Measurements from ENCODE around the gene SLFN14. TPM values are rescaled to one million over a fixed set of nuclear protein-coding genes. Genes with fewer than 3 reads are reported as not detected.
"Not testable (repeated sequence)": the region's sequence is repeated elsewhere in the genome, so short reads cannot be mapped to it uniquely, and the experiment has no call there.

The SLFN14 gene
- total RNA-seq, 1 donor from 2014 or later: not detected

DNA sequence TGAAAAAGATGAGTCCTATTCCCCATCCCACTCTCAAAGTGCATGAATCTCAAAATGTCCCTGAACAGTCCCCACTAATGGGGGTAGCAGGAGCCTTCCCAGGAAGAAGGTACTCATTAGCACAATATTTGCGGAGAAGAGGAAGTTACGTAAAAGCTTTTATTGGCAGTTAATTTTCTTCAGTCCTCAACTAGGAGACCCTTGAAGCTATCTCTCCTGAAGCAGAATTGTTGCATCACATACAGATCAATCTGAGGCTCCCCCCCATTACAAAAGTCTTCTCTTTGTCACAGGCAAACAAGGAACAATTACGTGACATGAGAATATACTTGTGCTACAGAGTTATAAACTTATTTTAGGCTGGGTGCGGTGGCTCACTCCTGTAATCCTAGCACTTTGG, 37.3 kb downstream of the SLFN14 start:
- no peak for DNase-seq (ENCODE audit: low read depth)

DNA sequence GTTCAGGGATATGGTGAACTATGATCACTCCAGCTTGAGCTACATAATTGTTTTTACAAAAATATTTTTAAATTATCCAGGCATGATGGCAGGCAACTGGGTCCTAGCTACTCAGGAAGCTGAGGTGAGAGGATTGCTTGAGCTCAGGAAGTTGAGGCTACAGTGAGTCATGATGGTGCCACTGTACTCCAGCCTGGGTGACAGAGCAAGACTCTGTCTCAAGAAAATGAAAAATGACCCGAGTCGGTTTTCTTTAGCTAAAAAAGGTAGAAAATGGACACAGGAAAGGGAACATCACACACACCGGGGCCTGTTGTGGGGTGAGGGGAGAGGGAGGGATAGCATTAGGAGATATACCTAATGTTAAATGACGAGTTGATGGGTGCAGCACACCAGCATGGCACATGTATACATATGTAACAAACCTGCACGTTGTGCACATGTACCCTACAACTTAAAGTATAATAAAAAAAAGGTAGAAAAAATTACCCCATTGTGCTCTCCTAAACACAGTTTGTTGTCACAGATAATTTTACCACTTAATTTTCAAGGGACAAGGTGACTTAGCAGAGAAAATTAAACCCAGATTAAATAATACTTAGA, 38.9 kb downstream of the SLFN14 start:
- not testable (repeated sequence) for DNase-seq (ENCODE audit: low read depth)

DNA sequence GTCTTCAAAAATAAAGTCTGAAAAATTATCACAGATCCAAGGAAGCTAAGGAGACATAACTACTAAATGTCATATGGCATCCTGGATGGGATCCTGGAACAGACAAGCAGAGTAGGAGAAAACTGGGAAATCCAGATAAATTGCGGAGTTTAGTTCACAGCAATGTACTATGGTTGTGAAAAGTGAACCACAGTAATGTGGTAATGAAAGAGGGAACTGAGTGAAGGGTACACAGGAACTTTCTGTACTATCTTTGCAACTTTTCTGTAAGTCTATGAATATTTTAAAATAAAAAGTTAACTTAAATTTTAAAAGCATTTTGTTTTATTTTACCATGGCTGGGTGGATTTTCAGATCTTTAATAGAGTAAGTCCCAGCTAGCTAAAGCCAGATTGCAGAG, 39.5 kb downstream of the SLFN14 start:
- DNase-seq (ENCODE audit: low read depth): no peak

- no peak for DNase-seq (ENCODE audit: low read depth)
Measured at GRCh38 chr17:35519906-35520442, 40.6 kb downstream of the SLFN14 start.

- no peak for DNase-seq (ENCODE audit: low read depth)
Measured at GRCh38 chr17:35519439-35519838, 41.2 kb downstream of the SLFN14 start.

GRCh38 chr17:35518431-35518830, 42.2 kb downstream of the SLFN14 start:
- not testable (repeated sequence) for DNase-seq (ENCODE audit: low read depth)

DNA sequence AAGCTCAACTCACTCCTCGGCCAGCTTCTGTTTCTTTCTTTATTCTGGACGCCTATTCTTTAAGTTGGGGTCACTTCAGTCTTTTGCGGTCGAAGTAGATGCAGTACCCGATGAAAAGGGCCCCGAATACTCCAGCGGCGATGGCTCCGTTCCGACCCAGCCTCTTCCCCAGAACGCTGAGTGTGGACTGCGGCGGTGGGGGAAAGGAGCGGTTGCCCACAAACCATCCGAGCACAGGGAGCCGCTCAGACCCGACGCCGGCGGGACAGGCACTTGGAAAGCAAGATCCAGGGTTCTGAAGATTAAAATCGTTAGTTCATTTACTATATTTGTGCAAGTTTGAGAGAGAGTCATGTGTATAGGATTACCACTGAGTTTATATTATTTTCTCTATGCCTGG, 45.6 kb downstream of the SLFN14 start:
- no peak for DNase-seq (ENCODE audit: low read depth)

DNA sequence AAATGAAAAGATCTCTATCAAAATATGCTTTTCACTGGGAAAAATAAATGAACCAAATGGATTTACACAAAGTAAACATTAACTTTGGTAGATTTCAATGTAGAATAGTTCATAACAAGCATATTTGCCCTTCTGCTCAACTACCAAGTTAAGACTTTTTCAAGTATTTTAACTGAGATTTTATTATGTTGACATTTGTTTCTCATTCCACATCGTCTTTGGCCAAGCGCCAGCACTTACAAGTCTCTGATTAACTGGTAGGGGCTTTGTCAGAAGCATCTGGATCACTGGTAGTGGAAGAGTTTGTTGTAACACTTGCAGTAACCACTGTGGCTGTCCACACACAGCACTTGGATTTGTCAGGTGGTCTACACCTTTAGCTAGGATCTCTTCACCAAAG, 46.1 kb downstream of the SLFN14 start:
- no peak for DNase-seq (ENCODE audit: low read depth)

Other genes with a start within 250 kb of the SLFN14 start
- 6.5 and 15.1 TPM in 2 replicates for gene SLFN11, start 187.2 kb downstream of the SLFN14 start, total RNA-seq
- 21.3 and 23.1 TPM in 2 replicates for gene SLFN12, start 128.3 kb downstream of the SLFN14 start, total RNA-seq
- 0.37 and 1.1 TPM in 2 replicates for gene SLFN13, start 112.1 kb downstream of the SLFN14 start, total RNA-seq
- gene SLFN12L, start 23.1 kb downstream of the SLFN14 start, total RNA-seq: not detected in 2 replicates
- 7.4 and 12.4 TPM in 2 replicates for gene PEX12, start 17.8 kb upstream of the SLFN14 start, total RNA-seq
- gene AP2B1, start 26.5 kb upstream of the SLFN14 start, total RNA-seq: 47.0 and 52.6 TPM in 2 replicates
- gene RASL10B, start 170.8 kb upstream of the SLFN14 start, total RNA-seq: 1.1 and 1.3 TPM in 2 replicates
- gene GAS2L2, start 192.4 kb upstream of the SLFN14 start, total RNA-seq: 0.08 TPM in 1 of 2 replicates, not detected in the other
- not detected in 2 replicates for gene C17orf50, start 200.1 kb upstream of the SLFN14 start, total RNA-seq
- gene MMP28, start 234.8 kb upstream of the SLFN14 start, total RNA-seq: 0.42 and 0.99 TPM in 2 replicates
- gene TAF15, start 248.7 kb upstream of the SLFN14 start, total RNA-seq: 25.1 and 25.7 TPM in 2 replicates

Data from myocyte (in vitro differentiated cells).